HUES64 (cell line): Measurements from ENCODE around the gene ATP5F1D.

Source experiments
- H3K27ac ChIP-seq: 2 replicates; pipeline ENCODE4 v1.7.0; 2013; ENCODE audit warnings: low read depth, low read length, inconsistent platforms
- H3K27me3 ChIP-seq: 2 replicates; pipeline ENCODE4 v1.6.1; 2013; ENCODE audit warnings: mild to moderate bottlenecking, low read length; ENCODE audit not compliant: insufficient read depth
- H3K36me3 ChIP-seq: 2 replicates; pipeline ENCODE4 v1.6.1; 2013; ENCODE audit warnings: mild to moderate bottlenecking, low read length; ENCODE audit not compliant: insufficient read depth
- H3K4me1 ChIP-seq: 2 replicates; pipeline ENCODE4 v1.6.1; 2013; ENCODE audit warnings: mild to moderate bottlenecking, low read length, moderate library complexity; ENCODE audit not compliant: insufficient read depth
- H3K4me3 ChIP-seq: 2 replicates; pipeline ENCODE4 v1.5.1; 2013; ENCODE audit warnings: mild to moderate bottlenecking, low read length, moderate library complexity
- H3K9ac ChIP-seq: 2 replicates; pipeline ENCODE4 v1.6.1; 2013; ENCODE audit warnings: mild to moderate bottlenecking, low read depth, low read length
- H3K9me3 ChIP-seq: 2 replicates; pipeline ENCODE4 v1.6.1; 2013; ENCODE audit warnings: low read depth, low read length; ENCODE audit not compliant: insufficient read depth
- WGBS: fragments of 150-250, 120-280 bp; methylation state at CpG from one replicate; pipeline ENCODE4 v1.1.7; 2013; ENCODE audit warnings: missing lambda C conversion rate; 5-methylcytosine and 5-hydroxymethylcytosine counted together

The ATP5F1D gene

GRCh38 chr19:1271528-1272422, 30.2 kb downstream of the ATP5F1D start:
- peaks cover 25% of the 10 kb centered on the region for H3K4me1 ChIP-seq
- H3K27ac ChIP-seq: peak overlapping the region; percentile 26; the same call in 1 of the 2 replicates
- H3K9ac ChIP-seq: no peak overlapping the region
- H3K36me3 ChIP-seq: peaks cover 48% of the 10 kb centered on the region
- peaks cover 10% of the 10 kb centered on the region for H3K27me3 ChIP-seq
- H3K9me3 ChIP-seq: no peaks in the 10 kb centered on the region
- no peak overlapping the region for H3K4me3 ChIP-seq
- WGBS: 95% methylated on average over 37 of the region's 37 CpGs

GRCh38 chr19:1272423-1273262, 31.1 kb downstream of the ATP5F1D start:
- H3K27me3 ChIP-seq: peaks cover 4% of the 10 kb centered on the region; the same call in 1 of the 2 replicates
- WGBS: 95% methylated on average over 33 of the region's 33 CpGs
- H3K36me3 ChIP-seq: peaks cover 55% of the 10 kb centered on the region
- 0 out of 2 replicates have a peak overlapping the region, but pooled peaks have one; percentile 16 for H3K9ac ChIP-seq
- H3K9me3 ChIP-seq: no peaks in the 10 kb centered on the region
- H3K27ac ChIP-seq: no peak overlapping the region; the same call in 1 of the 2 replicates
- H3K4me1 ChIP-seq: peaks cover 25% of the 10 kb centered on the region
- H3K4me3 ChIP-seq: no peak overlapping the region

DNA sequence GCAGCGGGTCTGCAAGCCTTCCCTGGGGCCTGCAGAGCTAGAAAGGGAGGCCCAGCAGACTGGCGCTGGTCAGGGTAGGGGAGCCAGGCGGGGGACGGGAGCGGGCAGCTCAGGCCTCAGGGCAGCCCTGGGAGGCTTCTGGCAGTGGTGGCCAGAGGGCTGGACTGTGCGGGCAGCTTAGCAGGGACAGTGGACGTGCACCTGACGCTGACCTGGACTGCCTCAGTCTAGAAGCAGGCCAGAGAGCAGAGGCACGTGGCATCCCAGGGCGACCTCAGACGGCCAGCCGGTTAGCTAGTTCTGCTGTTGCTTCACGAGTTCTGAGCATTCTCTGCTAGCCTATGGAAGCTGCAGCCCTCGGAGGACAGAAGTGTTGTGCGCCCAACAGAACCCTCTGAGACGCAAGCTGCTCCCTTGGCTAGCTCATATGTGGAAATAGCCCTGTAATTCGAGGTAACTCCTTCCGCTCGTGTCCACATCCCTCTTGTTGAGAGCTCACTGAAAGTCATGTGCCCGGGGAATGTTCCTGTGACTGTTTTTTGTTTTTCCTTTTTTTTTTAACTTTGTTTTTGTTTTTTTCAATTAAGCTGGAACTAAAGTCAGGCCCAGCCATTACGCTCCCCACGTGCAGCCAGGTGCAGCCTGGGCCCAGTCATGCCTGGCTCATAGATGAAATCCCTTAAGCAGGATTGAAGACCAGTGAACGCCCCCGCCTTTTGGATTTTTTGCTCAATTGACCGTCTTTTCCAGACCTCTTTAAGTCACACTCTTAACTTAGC, 31.9 kb downstream of the ATP5F1D start:
- Histone ChIP-seq H3K9me3 (no peaks in the 10 kb centered on the region), H3K36me3 (peaks cover 55% of the 10 kb centered on the region), H3K9ac (peak overlapping the region; percentile 100), H3K4me3 (no peak overlapping the region), H3K27me3 (no peaks in the 10 kb centered on the region), H3K27ac (peak overlapping the region; percentile 100), H3K4me1 (peaks cover 18% of the 10 kb centered on the region)
- WGBS: 94% methylated on average over 25 of the region's 25 CpGs

DNA sequence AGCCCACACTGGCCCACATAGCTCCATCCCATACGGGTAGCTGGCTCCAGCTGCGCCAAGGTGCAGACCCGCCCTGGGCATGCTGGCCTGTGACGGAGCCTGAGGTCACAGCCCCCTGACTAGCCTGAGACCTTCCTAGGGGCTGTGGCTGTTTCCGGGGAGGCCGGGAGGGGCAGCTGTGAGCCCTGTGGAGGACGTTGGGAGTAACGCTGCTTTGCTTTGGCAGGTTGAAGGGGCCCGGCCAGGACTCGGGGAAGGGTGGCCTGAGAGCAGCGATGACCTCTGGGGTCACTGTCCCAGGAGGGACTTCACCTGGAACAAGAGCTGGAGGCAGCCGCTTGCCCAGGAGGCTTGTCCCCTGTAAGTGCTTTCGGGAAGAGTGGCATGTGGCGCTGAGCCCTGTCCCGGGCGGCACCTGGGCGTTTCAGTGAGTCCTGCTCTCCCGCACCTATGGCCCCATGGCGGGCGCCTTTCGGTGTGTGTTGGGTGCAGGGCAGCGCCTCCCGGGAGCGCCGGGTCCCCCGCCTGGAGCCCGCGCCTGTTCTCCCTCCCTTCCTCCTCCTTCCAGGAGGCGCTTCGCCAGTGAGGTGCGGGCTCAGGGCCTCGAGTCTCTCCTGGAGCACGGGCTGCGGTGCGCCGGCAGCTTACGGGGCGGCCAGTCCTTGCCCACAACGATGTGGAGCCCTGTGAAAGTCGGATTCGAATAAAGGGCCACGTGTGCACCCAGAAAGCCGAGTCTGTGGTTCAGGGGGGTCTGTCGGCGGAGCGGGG, 32.7 kb downstream of the ATP5F1D start:
- Histone ChIP-seq H3K4me3 (peak overlapping the region; percentile 90), H3K9me3 (no peaks in the 10 kb centered on the region), H3K27ac (peak overlapping the region; percentile 100), H3K27me3 (no peaks in the 10 kb centered on the region), H3K9ac (peak overlapping the region; percentile 100), H3K36me3 (peaks cover 61% of the 10 kb centered on the region), H3K4me1 (peaks cover 13% of the 10 kb centered on the region)
- 87% methylated on average over 46 of the region's 46 CpGs for WGBS

GRCh38 chr19:1274852-1275259, 33.3 kb downstream of the ATP5F1D start:
- no peaks in the 10 kb centered on the region for H3K9me3 ChIP-seq
- WGBS: 42% methylated on average over 44 of the region's 44 CpGs
- H3K9ac ChIP-seq: peak overlapping the region; percentile 100
- peaks cover 65% of the 10 kb centered on the region for H3K36me3 ChIP-seq
- peak overlapping the region; percentile 100 for H3K27ac ChIP-seq
- H3K27me3 ChIP-seq: no peaks in the 10 kb centered on the region
- peaks cover 13% of the 10 kb centered on the region for H3K4me1 ChIP-seq
- peak overlapping the region; percentile 90 for H3K4me3 ChIP-seq

- WGBS: under 1% methylated on average over 96 of the region's 98 CpGs
- Histone ChIP-seq H3K4me3 (peak within 1 kb of the TSS; percentile 90), H3K9me3 (no peaks in the 10 kb centered on the region), H3K9ac (peak within 1 kb of the TSS; percentile 100), H3K4me1 (peaks cover 13% of the 10 kb centered on the region), H3K27ac (peak within 1 kb of the TSS; percentile 100), H3K36me3 (peaks cover 64% of the 10 kb centered on the region), H3K27me3 (no peaks in the 10 kb centered on the region)
Observed at GRCh38 chr19:1275260-1275975, 33.9 kb downstream of the ATP5F1D start, which contains the start of gene FAM174C. Gene FAM174C (plus strand): TSS chr19:1275530. CDS start chr19:1275550, 20 bp downstream.

- Histone ChIP-seq H3K9me3 (no peaks in the 10 kb centered on the region), H3K27me3 (no peaks in the 10 kb centered on the region), H3K4me1 (peaks cover 7% of the 10 kb centered on the region), H3K9ac (peak overlapping the region; percentile 91), H3K4me3 (peak overlapping the region; percentile 90), H3K27ac (peak overlapping the region; percentile 88), H3K36me3 (peaks cover 57% of the 10 kb centered on the region)
- 15% methylated on average over 43 of the region's 43 CpGs for WGBS
Observed at GRCh38 chr19:1275976-1276627, 34.6 kb downstream of the ATP5F1D start.

- H3K27ac ChIP-seq: no peak overlapping the region
- peak overlapping the region; percentile 91; the same call in 1 of the 2 replicates for H3K9ac ChIP-seq
- H3K36me3 ChIP-seq: peaks cover 52% of the 10 kb centered on the region
- no peaks in the 10 kb centered on the region for H3K9me3 ChIP-seq
- peaks cover 6% of the 10 kb centered on the region for H3K4me1 ChIP-seq
- WGBS: 90% methylated on average over 10 of the region's 10 CpGs
- H3K27me3 ChIP-seq: no peaks in the 10 kb centered on the region
- peak overlapping the region; percentile 90 for H3K4me3 ChIP-seq
Observed at GRCh38 chr19:1276628-1277022, 35.1 kb downstream of the ATP5F1D start.

GRCh38 chr19:1277061-1277460, 35.5 kb downstream of the ATP5F1D start:
- H3K27me3 ChIP-seq: no peaks in the 10 kb centered on the region
- peaks cover 6% of the 10 kb centered on the region for H3K4me1 ChIP-seq
- H3K4me3 ChIP-seq: no peak overlapping the region
- H3K9ac ChIP-seq: no peak overlapping the region
- no peak overlapping the region for H3K27ac ChIP-seq
- H3K36me3 ChIP-seq: peaks cover 48% of the 10 kb centered on the region
- 95% methylated on average over 15 of the region's 15 CpGs for whole genome bisulfite sequencing
- H3K9me3 ChIP-seq: no peaks in the 10 kb centered on the region
